NCI-H2196 treated with DMSO at 0.1 percent for 48 hours (cell line): Measurements from ENCODE around the gene ACSS2.
A peak's percentile ranks its signal among the peaks of the same experiment; 100 is the strongest.
"Not testable (repeated sequence)": the region's sequence is repeated elsewhere in the genome, so short reads cannot be mapped to it uniquely, and the experiment has no call there.

Experiments
- DNase-seq: peaks from one replicate; lab custom pipeline; 2025; ENCODE audit not compliant: unreplicated experiment; lab: John Stamatoyannopoulos, UW

The ACSS2 gene

DNA sequence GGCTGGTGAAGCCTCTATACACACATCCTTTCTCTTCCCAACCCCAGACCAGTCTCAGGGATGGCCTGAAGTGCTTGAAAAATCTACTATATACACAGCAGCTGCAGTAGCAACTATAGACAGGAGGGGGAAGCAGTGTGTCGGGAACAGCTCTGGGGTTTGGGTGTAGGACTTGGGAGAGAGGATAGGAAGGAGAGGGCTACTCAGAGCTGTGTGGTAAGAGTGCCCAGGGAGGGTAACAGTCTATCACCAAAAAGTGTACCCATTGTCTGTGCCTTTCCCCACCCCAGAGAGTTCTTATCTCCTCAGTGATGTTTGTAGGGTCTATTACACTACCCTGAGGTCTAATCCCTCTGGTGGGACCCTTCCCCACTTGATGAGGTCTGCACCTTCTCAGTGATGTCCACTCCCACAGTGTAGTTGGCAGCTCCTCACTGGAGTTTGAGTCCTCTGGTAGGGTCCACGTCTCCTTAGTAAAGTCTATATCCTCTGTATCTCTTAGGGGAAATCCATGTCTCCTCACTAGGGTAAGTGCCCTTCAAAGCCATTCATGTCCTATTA, 2.2 kb upstream of the ACSS2 start:
- peak; percentile 84 for DNase-seq

DNA sequence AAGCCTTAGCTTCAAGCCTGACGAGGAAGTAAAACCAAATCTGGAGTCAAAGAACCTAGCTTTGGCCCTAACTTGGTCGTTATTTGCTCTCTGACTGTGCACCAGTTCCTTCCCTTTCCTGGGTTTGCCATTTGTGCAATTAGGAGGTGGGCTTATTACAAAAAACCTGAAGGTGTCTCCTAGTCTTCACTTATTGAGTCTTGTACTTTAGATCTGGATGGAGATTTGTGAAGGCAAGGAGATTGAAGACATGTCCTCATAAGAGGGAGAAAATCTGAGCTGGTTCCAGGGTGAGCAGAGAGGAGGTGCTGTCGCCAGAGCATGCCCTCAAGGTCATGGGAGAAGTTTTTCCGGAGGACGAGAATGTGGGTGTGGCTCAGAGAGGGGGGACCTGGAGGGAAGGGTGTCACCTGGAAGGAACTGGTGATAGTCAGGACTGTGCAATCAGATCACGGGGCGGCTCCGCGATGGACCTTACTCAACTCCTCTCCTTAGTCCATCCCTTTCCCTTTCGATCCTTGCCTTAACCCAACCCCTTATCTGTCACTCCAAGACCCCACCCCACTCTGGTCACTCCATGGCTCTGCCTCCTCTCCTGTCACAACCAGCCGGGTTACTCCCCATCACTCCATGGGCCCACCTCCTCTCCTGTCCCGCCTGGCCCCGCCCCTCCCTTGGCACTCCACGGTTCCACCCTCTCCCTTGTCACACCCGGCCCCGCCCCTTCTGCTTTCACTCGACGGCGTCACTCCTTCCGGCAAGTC, 588 bp upstream of the ACSS2 start:
- DNase-seq: peak; percentile 97

DNA sequence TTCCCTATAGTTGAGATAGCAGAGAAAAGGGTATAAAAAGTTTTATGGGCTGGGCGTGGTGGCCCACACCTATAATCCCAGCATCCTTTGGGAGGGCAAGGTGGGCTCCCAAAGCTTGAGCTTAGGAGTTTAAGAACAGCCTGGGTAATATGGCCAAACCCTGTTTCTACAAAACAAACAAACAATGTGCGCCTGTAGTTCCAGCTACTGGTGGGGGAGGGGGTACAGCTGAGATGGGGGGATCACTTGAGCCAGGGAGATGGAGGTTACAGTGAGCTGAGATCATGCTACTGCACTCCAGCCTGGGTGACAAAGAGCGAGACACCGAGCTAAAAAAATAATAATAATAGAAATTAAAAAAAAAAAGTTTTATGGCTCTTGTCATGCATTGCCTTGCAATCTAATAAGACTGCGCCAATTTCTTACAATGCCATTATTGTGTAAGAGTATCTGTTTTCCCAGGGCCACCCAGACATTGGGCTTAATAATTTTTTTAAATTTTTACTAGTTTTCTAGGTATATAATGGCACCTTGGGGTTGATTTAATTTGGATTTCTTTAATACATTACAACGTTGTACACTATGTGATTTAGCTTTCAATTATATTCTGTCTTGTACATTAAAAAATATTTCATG, 3.9 kb downstream of the ACSS2 start:
- DNase-seq: no peak

DNA sequence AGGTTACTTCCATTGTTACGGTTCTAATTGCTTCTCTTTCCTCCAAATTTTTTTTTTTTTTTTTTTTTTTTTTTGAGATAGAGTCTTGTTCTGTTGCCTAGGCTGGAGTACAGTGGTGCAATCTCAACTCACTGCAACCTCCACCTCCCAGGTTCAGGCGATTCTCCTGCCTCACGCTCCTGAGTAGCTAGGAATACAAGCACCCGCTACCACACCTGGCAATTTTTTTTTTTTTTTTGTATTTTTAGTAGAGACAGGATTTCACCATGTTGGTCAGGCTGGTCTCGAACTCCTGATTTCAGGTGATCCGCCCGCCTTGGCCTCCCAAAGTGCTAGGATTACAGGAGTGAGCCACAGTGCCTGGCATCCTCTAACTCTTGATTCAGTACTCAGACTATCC, 4.6 kb downstream of the ACSS2 start:
- not testable (repeated sequence) for DNase-seq

DNA sequence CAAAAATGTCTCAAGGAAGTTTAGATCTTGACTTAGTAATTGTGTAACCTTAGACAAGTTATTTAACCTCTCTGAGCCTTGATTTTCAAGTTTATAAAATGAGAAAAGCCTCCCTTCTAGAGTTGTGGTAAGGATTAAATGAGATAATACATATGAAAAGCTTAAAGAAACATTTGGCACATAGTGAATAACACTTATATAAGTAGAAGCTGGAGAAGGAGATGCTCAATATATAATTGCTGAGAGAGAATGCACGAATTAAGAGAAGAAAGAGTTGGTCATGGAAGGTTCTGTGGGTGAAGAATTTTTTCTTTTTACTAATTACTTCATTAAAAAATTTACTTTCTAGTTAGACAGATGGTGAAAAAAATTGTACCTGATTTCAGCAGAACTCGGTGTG, 5.3 kb downstream of the ACSS2 start:
- DNase-seq: no peak

DNA sequence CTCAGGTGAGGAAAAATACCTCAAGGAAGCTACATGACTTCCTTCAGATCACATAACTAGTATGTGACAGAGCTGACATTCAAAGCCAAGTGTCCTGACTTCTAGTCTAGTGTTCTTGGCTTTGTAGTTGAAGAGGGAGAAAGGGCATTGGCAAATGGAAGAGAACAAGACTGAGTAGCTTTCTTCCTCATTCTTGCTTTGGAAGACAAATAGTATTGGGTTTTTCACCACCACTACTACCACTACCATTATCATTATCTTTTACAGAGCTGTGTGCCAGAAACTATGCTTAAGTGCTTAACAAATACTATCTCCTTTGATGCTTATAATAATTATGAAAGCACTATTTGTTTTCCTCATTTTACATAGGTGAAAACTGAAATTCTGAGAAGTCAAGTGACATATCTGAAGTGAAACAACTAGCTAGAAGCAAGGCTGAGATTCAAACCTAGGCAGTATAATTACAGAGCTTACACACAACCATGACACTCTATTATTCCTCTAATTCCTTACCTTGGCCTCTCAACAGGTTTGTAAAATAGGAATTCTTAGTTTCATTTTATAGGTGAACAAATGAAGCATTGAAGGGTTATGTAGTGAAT, 6.8 kb downstream of the ACSS2 start:
- peak; percentile 24 for DNase-seq

DNA sequence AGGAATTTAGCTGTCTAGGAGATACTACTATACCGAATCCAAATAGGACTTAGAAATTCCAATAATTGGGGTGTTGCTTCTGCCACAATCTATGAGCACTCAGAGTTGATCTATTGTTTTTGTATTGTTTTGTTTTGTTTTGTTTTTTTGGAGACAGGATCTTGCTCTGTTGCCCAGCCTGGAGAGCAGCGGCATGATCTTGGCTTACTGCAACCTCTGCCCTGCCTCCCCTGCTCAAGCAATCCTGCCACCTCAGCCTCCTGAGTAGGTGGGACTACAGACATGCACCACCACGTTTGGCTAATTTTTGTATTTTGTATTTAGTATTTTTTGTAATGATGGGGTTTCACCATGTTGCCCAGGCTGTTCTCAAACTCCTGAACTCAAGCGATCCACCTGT, 7.4 kb downstream of the ACSS2 start:
- no peak for DNase-seq

DNA sequence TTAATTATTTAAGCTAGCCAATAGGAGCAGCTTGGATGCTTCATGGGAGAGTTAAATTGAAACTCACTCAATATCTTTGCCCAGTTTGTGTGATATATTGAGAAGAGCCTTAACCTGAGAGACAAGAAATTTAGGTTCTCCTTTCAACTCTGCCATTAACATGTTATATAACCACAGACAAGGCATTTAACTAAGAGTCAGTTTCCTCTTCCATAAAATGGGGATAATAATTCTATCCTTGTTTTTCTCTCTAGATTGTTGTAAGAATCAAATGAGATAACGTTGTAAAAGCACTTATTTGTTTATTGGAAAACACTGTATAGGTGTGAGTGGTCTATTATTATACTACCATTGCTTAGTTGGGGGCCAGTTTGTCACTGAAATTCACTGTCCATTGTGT, 7.8 kb downstream of the ACSS2 start:
- no peak for DNase-seq

DNA sequence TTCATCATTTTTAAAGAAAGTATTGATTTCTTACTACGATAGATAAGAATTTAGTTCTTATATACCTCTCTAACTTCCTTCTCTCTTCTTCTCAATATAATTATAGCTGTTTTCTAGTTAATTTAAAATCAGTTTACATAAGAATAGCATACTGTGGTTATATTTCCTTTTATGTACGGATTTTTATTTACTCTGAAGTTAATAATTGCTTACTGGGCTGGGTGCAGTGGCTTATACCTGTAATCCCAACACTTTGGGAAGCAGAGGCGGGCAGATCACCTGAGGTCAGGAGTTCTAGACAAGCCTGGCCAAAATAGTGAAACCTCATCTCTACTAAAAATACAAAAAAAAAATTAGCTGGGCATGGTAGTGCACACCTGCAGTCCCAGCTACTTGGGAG, 9.7 kb downstream of the ACSS2 start:
- DNase-seq: no peak

DNA sequence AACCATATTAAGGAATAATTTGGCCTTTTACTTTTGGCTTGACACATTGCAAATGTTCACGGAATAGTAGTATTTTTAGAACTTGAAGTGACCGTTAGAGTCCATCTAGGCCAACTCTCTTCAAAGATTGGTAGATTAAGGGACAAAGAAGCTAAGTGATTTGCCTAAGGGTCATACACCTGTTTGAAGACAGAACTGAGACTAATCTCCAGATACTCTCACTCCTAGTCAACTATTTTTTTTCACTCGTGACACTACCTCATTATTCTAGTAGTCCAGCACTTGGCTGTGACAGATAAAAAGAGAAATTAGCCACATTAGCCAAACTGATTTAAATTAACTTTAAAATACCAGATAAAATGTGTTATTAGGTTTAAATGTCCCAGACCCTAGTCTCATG, 10.6 kb downstream of the ACSS2 start:
- no peak for DNase-seq

DNA sequence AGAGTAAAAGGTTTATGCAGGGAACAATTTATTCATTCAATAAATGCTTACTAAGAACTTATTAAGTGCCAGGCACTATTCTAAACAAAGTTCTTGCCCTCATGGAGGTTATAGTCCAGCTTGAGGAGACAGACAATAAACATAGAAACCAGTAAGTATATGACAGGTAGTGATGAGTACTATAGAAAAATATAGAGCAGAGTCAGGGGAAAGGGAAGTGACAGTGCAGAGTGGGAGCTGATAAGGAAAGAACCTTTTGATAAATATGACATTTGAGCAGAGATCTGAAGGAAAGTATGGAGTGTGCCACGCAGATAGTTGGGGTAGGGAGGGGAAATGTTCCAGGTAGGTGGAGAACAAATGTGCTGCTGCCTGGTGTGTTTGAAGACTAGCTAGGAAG, 12.1 kb downstream of the ACSS2 start:
- no peak for DNase-seq

DNA sequence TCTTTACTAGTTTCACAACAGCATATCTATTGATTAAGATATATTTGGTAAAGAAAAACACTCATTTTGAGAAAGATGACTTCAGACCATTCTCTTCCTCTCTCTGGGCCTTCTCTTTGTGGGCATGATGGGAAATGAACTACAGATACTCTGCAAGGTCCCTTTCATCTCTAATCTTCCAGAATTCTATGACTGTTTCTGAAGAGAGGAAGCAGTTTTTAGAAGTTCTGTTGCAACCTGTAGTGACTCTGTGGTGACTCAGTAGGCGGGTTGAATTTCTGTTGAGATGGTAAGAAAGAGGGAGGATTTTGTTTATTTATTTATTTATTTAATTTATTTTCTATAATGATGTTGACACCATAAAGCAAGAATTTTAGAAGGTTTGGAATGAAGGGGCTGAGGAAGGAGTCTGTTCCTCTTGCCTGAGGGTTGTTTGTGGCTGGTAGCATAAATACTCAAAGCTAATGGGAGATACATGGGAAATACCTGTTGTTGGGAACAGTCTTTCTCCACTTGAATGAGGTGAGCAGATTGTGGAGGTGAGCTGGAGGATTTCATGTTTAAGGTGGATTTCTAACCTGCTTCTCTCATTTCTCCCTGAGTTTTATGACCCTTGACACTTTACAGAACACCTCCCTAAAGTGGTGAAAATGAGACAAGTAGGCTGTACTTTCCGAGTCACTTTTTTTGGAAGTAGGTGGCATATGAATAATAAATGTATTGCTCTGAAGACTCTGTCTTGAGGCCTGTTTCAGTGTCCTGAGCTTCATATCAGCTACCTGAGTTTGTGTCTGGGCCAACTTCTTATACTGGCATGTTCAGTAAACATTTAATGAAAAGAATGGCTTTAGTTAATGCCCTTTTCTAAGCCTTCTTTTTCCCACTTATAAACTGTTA, 15.0 kb downstream of the ACSS2 start:
- no peak for DNase-seq

DNA sequence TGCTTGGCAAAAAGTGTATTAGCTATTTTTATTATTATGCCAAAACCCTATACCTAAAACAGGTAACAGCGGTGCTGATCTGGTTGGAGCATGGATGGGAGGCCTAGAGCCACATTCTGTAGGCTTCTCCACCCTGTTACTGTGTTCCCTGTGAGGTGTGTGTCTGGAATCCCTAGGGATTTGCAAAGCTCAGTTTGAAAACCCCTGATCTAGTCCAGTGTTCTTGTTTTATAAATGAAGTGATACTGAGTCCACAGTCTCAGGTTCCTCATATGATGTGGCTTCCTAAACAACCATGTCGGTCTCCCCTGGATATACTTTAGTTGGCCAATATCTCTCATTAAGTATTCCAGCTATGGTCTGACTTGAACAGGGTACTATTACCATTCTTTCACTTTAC, 16.3 kb downstream of the ACSS2 start:
- DNase-seq: no peak

DNA sequence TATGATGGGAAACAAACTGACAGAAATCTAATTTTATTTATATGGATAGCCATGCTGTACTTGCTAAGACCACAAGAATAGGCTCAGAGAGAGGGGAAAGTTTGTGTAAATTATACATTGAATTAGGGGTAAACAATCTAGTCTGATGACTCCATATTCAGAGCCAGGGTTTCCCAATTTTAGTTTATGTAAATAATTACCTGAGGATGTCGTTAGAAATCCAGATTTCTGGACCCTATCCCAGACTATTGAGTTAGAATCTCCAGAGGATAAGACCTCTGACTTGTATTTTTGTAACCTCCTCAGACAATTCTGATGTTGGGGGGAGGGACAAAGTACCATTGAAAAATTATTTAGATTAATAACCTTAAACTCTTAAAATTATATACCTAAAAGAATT, 18.3 kb downstream of the ACSS2 start:
- no peak for DNase-seq

DNA sequence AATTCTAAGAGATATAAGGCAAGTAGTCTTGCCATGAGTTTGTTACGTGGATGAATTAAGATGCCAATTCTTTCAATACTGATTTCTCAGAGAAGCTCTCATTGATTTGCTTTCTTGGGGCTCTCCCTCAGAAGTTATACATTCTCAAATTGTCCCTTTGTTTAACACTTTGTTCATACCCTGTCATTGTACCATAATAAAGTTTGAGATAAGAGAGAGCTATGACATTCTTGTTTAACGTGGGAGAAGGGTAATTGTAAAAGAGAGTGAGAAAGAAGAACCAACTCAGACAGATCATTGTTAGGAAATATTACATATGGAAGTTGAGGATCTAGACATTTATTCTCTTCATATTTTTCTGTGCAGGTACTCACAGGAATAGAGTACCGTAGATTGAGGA, 19.1 kb downstream of the ACSS2 start:
- DNase-seq: no peak

DNA sequence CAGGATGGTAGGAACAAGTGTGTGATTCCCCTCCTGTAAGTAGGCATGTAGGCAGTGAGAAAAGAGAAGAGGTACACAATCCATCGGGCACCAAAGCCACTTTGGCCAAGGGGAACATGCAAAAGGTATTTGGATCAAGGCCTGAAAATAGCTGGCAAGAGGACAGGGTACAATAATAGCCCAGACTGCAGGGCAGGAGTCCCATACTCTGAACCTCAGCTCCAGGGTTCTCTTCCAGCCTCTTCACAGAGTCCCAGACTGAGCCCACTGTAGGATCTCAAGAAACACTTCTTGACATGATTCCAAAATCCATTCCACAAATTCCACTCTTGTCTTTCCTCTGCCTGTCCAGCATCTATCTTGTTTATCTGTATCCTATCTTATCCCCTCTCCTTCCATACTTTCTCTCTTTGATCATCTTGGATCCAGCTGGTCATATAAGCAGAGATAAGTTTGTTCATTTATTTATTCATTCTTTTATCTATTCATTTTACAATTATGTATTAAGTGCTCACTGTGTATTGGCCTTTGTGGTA, 19.7 kb downstream of the ACSS2 start:
- DNase-seq: no peak

DNA sequence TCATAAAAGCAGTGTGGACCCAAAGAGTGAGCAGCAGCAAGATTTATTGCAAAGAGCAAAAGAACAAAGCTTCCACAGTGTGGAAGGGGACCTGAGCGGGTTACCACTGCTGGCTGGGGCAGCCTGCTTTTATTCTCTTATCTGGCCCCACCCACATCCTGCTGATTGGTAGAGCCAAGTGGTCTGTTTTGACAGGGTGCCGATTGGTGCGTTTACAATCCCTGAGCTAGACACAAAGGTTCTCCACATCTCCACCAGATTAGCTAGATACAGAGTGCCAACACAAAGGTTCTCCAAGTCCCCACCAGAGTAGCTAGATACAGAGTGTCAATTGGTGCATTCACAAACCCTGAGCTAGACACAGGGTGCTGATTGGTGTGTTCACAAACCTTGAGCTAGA, 21.7 kb downstream of the ACSS2 start:
- DNase-seq: not testable (repeated sequence)

DNA sequence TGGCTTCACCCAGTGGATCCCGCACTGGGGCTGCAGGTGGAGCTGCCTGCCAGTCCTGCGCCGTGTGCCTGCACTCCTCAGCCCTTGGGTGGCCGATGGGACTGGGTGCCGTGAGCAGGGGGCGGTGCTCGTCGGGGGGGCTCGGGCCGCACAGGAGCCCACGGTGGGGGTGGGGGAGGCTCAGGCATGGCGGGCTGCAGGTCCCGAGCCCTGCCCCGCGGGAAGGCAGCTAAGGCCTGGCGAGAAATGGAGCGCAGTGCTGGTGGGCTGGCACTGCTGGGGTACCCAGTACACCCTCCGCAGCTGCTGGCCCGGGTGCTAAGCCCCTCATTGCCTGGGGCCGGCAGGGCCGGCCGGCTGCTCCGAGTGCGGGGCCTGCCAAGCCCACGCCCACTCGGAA, 22.3 kb downstream of the ACSS2 start:
- DNase-seq: not testable (repeated sequence)

DNA sequence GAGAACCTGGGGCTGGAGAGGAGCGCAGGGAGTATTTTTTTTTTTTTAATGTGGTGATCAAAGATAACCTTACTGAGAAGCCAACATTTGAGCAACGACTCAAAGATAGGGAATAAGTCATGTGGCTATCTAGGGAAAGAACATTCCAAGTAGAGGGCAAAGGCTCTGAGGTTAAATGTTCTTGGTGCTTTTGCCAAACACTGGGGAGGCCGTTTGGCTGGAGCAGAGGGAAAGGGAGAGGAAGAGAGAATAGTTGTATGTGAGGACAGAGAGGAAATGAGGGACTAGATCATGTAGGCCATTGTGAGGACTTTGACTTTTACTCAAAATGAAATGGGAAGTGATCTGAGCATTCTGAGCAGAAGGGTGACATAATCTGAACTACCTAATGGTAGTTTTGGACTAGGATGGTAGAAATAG, 27.8 kb downstream of the ACSS2 start:
- DNase-seq: no peak

DNA sequence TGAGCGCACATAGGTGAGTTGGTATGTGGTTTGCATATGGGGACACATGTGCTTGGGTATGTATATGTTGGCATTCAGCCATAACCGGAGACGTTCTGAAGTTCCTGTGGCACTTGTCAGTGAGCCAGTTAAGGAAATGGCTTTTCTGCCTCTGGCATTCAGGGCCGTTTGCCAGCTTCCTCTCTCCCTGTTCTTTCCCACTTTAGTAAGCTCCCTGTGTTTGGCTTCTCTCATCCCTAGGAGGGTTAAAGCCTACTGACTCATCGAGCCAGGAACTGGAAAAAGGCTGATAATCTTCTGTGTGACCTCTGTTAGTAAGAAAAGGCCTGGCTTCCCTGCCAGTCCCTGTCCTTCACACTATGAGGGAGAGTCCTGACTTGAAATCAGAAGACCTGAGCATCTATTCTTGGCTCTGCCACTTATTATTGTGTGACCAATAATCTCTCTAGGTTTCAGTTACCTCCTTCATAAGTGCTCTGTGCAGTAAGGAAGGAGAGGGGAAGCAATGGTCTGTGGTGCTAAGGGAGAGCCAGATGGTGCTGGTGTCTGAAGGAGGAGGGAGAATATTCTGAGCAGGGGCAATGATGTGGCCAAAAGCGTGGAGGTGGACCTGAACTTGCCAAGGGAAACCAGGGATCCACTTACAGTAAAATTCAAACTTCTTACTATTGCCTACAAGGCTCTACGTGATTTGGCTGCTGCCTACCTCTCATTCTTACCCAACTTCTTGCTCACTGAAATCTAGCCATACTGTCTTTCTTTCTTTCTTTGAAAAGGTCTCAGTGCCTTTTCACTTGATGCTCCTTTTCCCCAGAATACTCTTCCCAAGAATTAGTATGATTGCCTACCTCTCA, 31.4 kb downstream of the ACSS2 start:
- peak; percentile 36 for DNase-seq
